ENCODE data around the gene NELFCD. TPM values are rescaled to one million over a fixed set of nuclear protein-coding genes. Genes with fewer than 3 reads are reported as not detected.

The NELFCD gene
- total RNA-seq, 1 experiment from 2014 or later = 50.0 TPM

- Histone ChIP-seq H3K36me3 (peaks cover 69% of the 10 kb centered on the region), H3K9me3 (replicated peaks) (no peaks in the 10 kb centered on the region)
- no peak for DNase-seq (ENCODE audit: low read depth in 1 of 2, low spot score in 2 of 2)
Observed at GRCh38 chr20:59023616-59024015, 42.6 kb downstream of the NELFCD start.

DNA sequence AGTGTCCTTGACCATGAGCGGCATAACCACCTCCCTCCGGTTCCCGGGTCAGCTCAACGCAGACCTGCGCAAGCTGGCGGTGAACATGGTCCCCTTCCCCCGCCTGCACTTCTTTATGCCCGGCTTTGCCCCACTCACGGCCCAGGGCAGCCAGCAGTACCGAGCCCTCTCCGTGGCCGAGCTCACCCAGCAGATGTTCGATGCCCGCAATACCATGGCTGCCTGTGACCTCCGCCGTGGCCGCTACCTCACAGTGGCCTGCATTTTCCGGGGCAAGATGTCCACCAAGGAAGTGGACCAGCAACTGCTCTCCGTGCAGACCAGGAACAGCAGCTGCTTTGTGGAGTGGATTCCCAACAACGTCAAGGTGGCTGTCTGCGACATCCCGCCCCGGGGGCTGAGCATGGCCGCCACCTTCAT, 43.1 kb downstream of the NELFCD start:
- Histone ChIP-seq H3K36me3 (peaks cover 73% of the 10 kb centered on the region), H3K4me1 (replicated peaks) (peaks cover 15% of the 10 kb centered on the region), H3K27ac (no peak overlapping the region), H3K9me3 (replicated peaks) (no peaks in the 10 kb centered on the region), H3K4me3 (no peak overlapping the region), H3K27me3 (replicated peaks) (no peaks in the 10 kb centered on the region)
- DNase-seq (ENCODE audit: low read depth in 1 of 2, low spot score in 2 of 2) = no peak

More at GRCh38 chr20:59023616-59024015, 42.6 kb downstream of the NELFCD start:
- Histone ChIP-seq H3K27ac (no peak overlapping the region), H3K4me3 (no peak overlapping the region), H3K27me3 (replicated peaks) (no peaks in the 10 kb centered on the region), H3K4me1 (replicated peaks) (peaks cover 10% of the 10 kb centered on the region)

DNA sequence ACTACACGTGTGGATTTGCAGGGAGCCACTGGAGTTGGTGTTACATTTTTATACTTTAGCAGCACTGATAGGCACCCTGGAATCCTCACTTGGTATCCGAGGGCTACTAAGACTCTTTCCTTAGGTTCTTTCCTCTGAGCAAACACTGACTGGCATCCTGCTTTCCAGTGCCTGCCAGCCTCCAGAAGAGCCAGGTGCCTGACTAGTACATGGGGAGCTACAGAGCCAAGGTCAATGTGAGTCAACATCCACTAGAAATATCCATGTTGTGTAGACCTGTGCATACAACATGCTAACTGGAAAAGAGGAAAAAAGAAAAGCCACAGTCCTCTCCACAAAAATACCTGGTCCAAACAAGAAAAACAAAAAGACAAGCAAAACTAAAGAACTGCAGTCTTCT, 44.0 kb downstream of the NELFCD start:
- Histone ChIP-seq H3K36me3 (peaks cover 81% of the 10 kb centered on the region), H3K4me1 (replicated peaks) (peaks cover 23% of the 10 kb centered on the region), H3K27ac (no peak overlapping the region), H3K4me3 (no peak overlapping the region), H3K27me3 (replicated peaks) (no peaks in the 10 kb centered on the region), H3K9me3 (replicated peaks) (no peaks in the 10 kb centered on the region)
- no peak for DNase-seq (ENCODE audit: low read depth in 1 of 2, low spot score in 2 of 2)

- Histone ChIP-seq H3K27me3 (replicated peaks) (no peaks in the 10 kb centered on the region), H3K9me3 (replicated peaks) (no peaks in the 10 kb centered on the region), H3K27ac (no peak overlapping the region), H3K4me3 (no peak overlapping the region), H3K4me1 (replicated peaks) (peaks cover 26% of the 10 kb centered on the region), H3K36me3 (peaks cover 86% of the 10 kb centered on the region)
- DNase-seq (ENCODE audit: low read depth in 1 of 2, low spot score in 2 of 2) = no peak
Observed at GRCh38 chr20:59025511-59025910, 44.5 kb downstream of the NELFCD start.

- no peaks in the 10 kb centered on the region for H3K27me3 ChIP-seq (replicated peaks)
- H3K9me3 ChIP-seq (replicated peaks) = no peaks in the 10 kb centered on the region
- no peak overlapping the region for H3K27ac ChIP-seq
- H3K4me1 ChIP-seq (replicated peaks) = peaks cover 34% of the 10 kb centered on the region
- H3K4me3 ChIP-seq = no peak overlapping the region
- no peak for DNase-seq (ENCODE audit: low read depth in 1 of 2, low spot score in 2 of 2)
- H3K36me3 ChIP-seq = peaks cover 95% of the 10 kb centered on the region
Observed at GRCh38 chr20:59026904-59027740, 46.1 kb downstream of the NELFCD start.

DNA sequence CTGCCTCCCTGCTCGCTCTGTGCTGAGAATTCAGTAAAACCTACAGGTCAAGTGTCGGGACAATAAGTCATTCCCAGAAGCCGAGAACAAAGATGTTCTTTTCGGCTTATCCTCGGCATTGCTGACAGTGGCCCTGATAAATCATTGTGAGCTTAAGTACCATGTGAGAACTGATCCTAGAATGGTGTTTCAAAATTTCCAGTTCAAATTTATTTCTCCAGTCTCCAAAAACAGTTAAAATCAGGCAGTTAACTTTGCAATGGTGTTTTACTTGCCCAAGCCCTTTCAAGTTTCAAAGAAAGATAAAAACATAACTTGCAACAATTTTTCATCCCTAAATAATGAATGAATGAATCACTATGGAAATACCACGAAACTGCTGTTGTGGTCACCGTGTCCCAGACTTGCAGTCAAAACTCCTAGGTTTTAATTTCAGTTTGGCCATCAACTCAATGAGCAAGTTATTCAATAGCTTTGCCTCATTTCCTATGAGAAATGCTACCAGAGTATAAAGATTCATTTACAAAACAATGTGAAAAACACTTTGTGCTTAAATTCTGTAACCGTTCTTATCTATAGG, 46.8 kb downstream of the NELFCD start:
- no peaks in the 10 kb centered on the region for H3K27me3 ChIP-seq (replicated peaks)
- peaks cover 38% of the 10 kb centered on the region for H3K4me1 ChIP-seq (replicated peaks)
- peaks cover 90% of the 10 kb centered on the region for H3K36me3 ChIP-seq
- no peak overlapping the region for H3K27ac ChIP-seq
- no peak for DNase-seq (ENCODE audit: low read depth in 1 of 2, low spot score in 2 of 2)
- no peaks in the 10 kb centered on the region for H3K9me3 ChIP-seq (replicated peaks)
- no peak overlapping the region for H3K4me3 ChIP-seq

DNA sequence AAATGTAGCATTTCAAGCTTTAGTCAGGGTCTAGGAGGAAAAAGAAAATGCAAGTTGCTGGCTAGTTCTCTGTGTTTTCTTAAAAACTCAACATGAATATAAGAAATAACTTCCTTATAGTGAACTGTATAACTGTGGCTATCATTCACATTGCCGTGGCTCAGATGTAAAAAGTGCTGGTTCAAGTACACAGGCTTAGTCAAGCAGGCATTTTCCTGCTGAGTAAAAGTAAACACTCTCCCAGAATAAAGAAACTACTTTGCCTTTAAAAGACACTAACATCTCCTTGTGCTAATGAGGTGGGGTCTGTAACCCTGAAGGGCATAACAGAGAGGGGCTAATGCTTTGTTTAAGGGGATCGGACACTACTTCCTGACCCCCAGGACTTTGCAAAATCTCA, 47.8 kb downstream of the NELFCD start:
- Histone ChIP-seq H3K27me3 (replicated peaks) (no peaks in the 10 kb centered on the region), H3K4me1 (replicated peaks) (peaks cover 42% of the 10 kb centered on the region), H3K27ac (no peak overlapping the region), H3K9me3 (replicated peaks) (no peaks in the 10 kb centered on the region), H3K4me3 (no peak overlapping the region), H3K36me3 (peaks cover 81% of the 10 kb centered on the region)
- no peak for DNase-seq (ENCODE audit: low read depth in 1 of 2, low spot score in 2 of 2)

GRCh38 chr20:59030911-59031563, 50.0 kb downstream of the NELFCD start:
- H3K4me1 ChIP-seq (replicated peaks) = peaks cover 42% of the 10 kb centered on the region
- peaks cover 71% of the 10 kb centered on the region for H3K36me3 ChIP-seq

DNA sequence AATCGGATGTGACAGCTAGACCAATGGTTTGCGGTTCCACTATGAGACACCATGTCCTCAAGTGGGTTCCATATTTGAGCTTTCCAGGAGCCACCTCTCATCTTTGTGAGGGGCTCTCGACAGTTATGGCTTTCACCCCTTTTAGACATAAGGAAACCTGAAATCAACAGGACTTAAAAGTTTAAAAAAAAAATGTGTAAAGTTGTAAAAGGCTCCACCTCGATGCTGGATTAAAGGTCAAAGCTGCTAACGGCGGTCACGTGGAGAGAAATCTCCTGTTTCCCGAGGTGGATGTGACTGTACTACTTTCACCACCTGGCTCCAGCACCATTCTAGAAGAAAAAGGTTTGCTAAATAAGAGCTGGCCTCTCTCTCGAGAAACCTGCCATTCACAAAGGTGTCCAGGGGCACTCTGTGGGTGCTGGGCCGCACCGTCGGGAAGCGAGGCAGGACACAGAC, 50.5 kb downstream of the NELFCD start:
- peaks cover 71% of the 10 kb centered on the region for H3K36me3 ChIP-seq
- H3K27ac ChIP-seq = peak overlapping the region; percentile 70
- no peaks in the 10 kb centered on the region for H3K27me3 ChIP-seq (replicated peaks)
- H3K4me1 ChIP-seq (replicated peaks) = peaks cover 42% of the 10 kb centered on the region
- no peaks in the 10 kb centered on the region for H3K9me3 ChIP-seq (replicated peaks)
- DNase-seq (ENCODE audit: low read depth in 1 of 2, low spot score in 2 of 2) = peak in 1 of 2 experiments; percentile 21
- H3K4me3 ChIP-seq = peak overlapping the region; percentile 69

More at GRCh38 chr20:59030911-59031563, 50.0 kb downstream of the NELFCD start:
- H3K27me3 ChIP-seq (replicated peaks) = no peaks in the 10 kb centered on the region
- H3K27ac ChIP-seq = no peak overlapping the region
- peak overlapping the region; percentile 69 for H3K4me3 ChIP-seq
- DNase-seq (ENCODE audit: low read depth in 1 of 2, low spot score in 2 of 2) = no peak
- no peaks in the 10 kb centered on the region for H3K9me3 ChIP-seq (replicated peaks)

DNA sequence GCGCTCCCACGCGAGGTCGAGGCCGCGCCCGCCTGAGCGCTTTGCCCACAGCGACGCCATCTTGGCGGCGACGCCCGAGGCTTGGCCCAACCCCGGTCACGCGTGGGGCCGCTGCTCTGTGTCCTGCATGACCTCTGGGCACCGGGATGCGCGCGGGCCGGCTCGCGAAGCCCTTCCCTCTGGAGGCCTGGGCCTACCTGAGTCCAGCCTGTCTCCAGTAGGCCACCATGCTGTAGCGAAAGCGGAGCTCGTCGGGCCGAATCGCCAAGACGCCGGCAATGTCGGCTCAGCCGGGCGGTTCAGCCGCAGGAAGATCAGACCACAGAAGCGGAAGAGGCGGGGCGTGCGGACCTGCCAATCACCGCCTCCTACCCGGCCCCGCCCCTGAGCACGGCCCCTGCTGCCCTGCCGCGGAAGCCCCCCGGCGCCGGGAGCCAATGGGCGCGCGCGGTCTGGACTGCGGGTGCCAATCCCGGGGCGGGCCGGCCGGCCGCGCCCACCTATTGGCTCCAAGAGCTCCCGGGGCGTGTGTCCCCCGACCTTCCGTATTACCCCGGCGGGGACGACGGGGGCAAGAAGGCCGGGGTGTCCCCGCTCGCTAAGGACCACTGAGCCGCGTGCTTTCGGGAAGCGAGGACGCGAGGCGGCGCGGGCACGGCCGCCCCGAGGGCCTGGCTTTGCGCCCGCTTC, 51.1 kb downstream of the NELFCD start, which contains the start of gene ATP5F1E:
TSS of gene ATP5F1E (minus strand) at position 313 of the 690 bp plus-strand sequence. CDS start at position 229, 84 bp downstream.
- DNase-seq (ENCODE audit: low read depth in 1 of 2, low spot score in 2 of 2) = peak; percentile 95 to 96
- H3K9me3 ChIP-seq (replicated peaks) = no peaks in the 10 kb centered on the region
- H3K27ac ChIP-seq = peak within 1 kb of the TSS; percentile 70
- H3K36me3 ChIP-seq = peaks cover 71% of the 10 kb centered on the region
- peaks cover 42% of the 10 kb centered on the region for H3K4me1 ChIP-seq (replicated peaks)
- H3K27me3 ChIP-seq (replicated peaks) = no peaks in the 10 kb centered on the region
- H3K4me3 ChIP-seq = peak within 1 kb of the TSS; percentile 69

- peaks cover 71% of the 10 kb centered on the region for H3K36me3 ChIP-seq
- H3K4me1 ChIP-seq (replicated peaks) = peaks cover 42% of the 10 kb centered on the region
- H3K27me3 ChIP-seq (replicated peaks) = no peaks in the 10 kb centered on the region
- DNase-seq (ENCODE audit: low read depth in 1 of 2, low spot score in 2 of 2) = no peak
- H3K27ac ChIP-seq = peak overlapping the region; percentile 54
- H3K4me3 ChIP-seq = peak overlapping the region; percentile 69
- no peaks in the 10 kb centered on the region for H3K9me3 ChIP-seq (replicated peaks)
Observed at GRCh38 chr20:59032713-59033059, 51.6 kb downstream of the NELFCD start.

DNA sequence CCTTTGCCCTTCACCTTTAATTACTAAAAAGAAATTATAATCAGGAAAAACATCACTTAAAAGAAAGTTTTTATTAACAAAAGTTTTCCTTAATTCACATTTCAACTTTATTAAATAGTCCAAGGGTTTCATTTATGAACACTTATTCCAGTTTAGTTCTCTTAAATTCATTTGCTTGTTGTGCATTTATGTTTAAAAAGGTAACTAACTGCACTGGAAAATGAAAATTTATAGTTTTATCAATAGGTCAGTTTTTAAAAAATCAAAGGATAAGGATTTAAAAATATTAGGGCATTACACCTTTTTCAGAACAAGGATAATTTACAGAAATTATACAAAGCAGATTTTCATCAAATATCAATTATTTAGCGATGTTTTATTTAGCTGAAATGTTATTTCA, 52.0 kb downstream of the NELFCD start:
- Histone ChIP-seq H3K27me3 (replicated peaks) (no peaks in the 10 kb centered on the region), H3K36me3 (peaks cover 71% of the 10 kb centered on the region), H3K4me1 (replicated peaks) (peaks cover 38% of the 10 kb centered on the region), H3K27ac (peak overlapping the region; percentile 54), H3K4me3 (peak overlapping the region; percentile 69), H3K9me3 (replicated peaks) (no peaks in the 10 kb centered on the region)
- no peak for DNase-seq (ENCODE audit: low read depth in 1 of 2, low spot score in 2 of 2)

- Histone ChIP-seq H3K9me3 (replicated peaks) (no peaks in the 10 kb centered on the region), H3K4me1 (replicated peaks) (peaks cover 32% of the 10 kb centered on the region), H3K27me3 (replicated peaks) (no peaks in the 10 kb centered on the region), H3K27ac (no peak overlapping the region), H3K4me3 (no peak overlapping the region), H3K36me3 (peaks cover 67% of the 10 kb centered on the region)
- no peak for DNase-seq (ENCODE audit: low read depth in 1 of 2, low spot score in 2 of 2)
Observed at GRCh38 chr20:59033616-59034165, 52.6 kb downstream of the NELFCD start.

All from SJSA1 (cell line).